Colonic mucosa (tissue), 4 donors: ENCODE measurements around the gene ANKRD53. TPM values are rescaled to one million over a fixed set of nuclear protein-coding genes. Genes with fewer than 3 reads are reported as not detected.
"Not testable (repeated sequence)": the region's sequence is repeated elsewhere in the genome, so short reads cannot be mapped to it uniquely, and the experiment has no call there.

Experiments used
- DNase-seq: peaks from one replicate; pipeline ENCODE4 v3.0.0-alpha.2; 2020
- H3K27ac ChIP-seq: fragments of 200-600 bp; one replicate; pipeline ENCODE4 v1.8.0; 2021
- H3K27me3 ChIP-seq: fragments of 200-600 bp; one replicate; pipeline ENCODE4 v1.8.0; 2021
- H3K36me3 ChIP-seq: fragments of 200-600 bp; one replicate; pipeline ENCODE4 v1.8.0; 2021
- H3K4me1 ChIP-seq: fragments of 200-600 bp; one replicate; pipeline ENCODE4 v1.8.0; 2021; ENCODE audit warnings: mild to moderate bottlenecking
- H3K4me3 ChIP-seq: fragments of 200-600 bp; one replicate; pipeline ENCODE4 v1.8.0; 2021
- H3K9ac ChIP-seq, 2 donors: one replicate each; pipeline ENCODE4 v1.7.0; 2013; ENCODE audit warnings: control low read depth in 2 of 2, low read depth in 2 of 2, low read length in 2 of 2
- H3K9me3 ChIP-seq: fragments of 200-600 bp; one replicate; pipeline ENCODE4 v1.8.0; 2021
- intact Hi-C: fragments of 100-400 bp; cut with DNase I; formaldehyde crosslinking; loops from one replicate; pipeline ENCODE4 v1.14.1; 2022
- total RNA-seq, 2 donors: library from RNA; stranded (reverse); fragmentation: NEBNext Ultra II Directional in 1 of 2; extraction: Animal tissue kit (Norgen Biotek cat#: 25700) in 1 of 2; gene quantifications; one replicate each; pipeline ENCODE4 v1.2.1, GENCODE V29; 2021
- TF ChIP-seq, protein P1 (sequence below): fragments of 200-600 bp; IDR thresholded peaks from one replicate; pipeline ENCODE4 v1.8.0; 2022; ENCODE audit warnings: antibody characterized with exemption, mild to moderate bottlenecking
- donor health status: healthy.
- donor health status: DM: no; HTN: no; CAD: no.
- donor health status: DM: no; HTN: no; CAD: no.

The ANKRD53 gene
- total RNA-seq, 2 donors from 2014 or later, result 0.40 TPM; not detected in 1

DNA sequence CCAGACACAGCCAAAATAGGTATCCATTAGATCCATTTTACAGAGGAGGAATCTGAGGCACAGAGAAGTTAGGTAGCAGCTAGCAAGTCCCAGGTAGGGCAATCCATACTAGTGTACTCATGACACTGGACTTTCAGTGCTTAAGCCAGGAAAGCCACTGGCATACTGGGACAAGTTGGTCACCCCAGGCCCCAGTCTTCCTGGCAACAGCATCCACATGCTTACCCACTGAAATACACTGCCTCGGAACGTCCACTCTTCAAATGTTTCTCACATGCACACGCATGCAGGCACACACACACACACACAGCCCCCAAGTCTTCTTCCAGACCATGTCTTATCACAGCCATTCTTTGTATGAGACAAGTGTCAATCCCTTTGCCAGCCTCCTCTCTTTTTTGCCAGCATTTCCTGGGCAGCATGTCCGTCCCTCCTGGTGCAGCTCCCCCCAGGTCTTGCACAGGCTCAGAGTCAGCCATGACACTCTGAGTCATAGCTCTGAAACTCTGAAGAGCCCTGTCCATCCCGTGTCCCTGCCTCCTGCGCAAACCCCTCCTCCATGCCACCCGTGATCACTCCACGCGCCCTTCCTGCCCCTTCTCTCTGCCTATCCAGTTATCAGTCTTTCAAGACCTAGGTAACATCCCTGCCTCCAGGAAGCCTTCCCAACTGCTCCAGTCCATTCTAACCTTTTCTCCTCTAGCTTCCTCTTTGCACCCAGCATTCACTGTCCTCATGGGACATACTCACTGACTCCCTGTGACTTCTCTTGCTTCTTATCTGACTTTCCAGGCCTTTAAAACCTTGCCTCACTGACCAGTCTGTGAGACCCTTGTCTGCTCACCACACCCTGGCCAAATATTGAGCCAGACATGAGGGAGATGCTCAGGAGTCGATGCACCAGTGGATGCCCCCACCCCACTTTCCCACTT lies 27.1 kb downstream of the ANKRD53 start:
- TF ChIP-seq, protein P1, sequence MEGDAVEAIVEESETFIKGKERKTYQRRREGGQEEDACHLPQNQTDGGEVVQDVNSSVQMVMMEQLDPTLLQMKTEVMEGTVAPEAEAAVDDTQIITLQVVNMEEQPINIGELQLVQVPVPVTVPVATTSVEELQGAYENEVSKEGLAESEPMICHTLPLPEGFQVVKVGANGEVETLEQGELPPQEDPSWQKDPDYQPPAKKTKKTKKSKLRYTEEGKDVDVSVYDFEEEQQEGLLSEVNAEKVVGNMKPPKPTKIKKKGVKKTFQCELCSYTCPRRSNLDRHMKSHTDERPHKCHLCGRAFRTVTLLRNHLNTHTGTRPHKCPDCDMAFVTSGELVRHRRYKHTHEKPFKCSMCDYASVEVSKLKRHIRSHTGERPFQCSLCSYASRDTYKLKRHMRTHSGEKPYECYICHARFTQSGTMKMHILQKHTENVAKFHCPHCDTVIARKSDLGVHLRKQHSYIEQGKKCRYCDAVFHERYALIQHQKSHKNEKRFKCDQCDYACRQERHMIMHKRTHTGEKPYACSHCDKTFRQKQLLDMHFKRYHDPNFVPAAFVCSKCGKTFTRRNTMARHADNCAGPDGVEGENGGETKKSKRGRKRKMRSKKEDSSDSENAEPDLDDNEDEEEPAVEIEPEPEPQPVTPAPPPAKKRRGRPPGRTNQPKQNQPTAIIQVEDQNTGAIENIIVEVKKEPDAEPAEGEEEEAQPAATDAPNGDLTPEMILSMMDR, result no peak
- H3K36me3 ChIP-seq, result no peaks in the 10 kb centered on the region
- H3K9ac ChIP-seq, result no peak overlapping the region
- no peak for DNase-seq
- no peak overlapping the region for H3K4me3 ChIP-seq
- no peaks in the 10 kb centered on the region for H3K9me3 ChIP-seq
- H3K27me3 ChIP-seq, result no peaks in the 10 kb centered on the region
- no peak overlapping the region for H3K27ac ChIP-seq
- intact Hi-C loops, result no loop called here
- no peaks in the 10 kb centered on the region for H3K4me1 ChIP-seq

DNA sequence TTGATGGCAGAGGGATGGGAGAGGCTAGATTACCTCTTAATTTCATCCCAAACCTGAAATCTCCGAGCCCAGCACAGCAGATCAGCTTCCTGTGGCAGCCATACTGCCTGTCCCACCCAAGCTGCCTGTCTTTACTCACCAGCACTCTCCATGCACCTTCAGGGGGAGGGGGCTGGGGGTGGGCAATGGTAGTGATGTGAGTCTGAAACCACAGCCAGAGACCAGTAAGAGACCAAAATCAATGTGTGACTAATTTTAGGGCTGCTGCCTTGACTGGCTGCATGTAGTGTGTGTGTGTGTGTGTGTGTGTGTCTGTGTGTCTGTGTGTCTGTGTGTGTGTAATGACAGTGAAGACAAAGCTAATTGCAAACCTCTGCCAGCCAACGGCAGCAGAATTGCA lies 27.9 kb downstream of the ANKRD53 start:
- Histone ChIP-seq H3K27me3 (no peaks in the 10 kb centered on the region), H3K9ac (no peak overlapping the region), H3K4me1 (no peaks in the 10 kb centered on the region), H3K27ac (no peak overlapping the region), H3K9me3 (no peaks in the 10 kb centered on the region), H3K36me3 (no peaks in the 10 kb centered on the region), H3K4me3 (no peak overlapping the region)
- no peak for DNase-seq
- TF ChIP-seq, protein P1, result no peak
- intact Hi-C loops, result no loop called here

- Histone ChIP-seq H3K4me3 (no peak overlapping the region), H3K36me3 (no peaks in the 10 kb centered on the region), H3K9me3 (no peaks in the 10 kb centered on the region), H3K27me3 (no peaks in the 10 kb centered on the region), H3K9ac (no peak overlapping the region), H3K27ac (no peak overlapping the region), H3K4me1 (no peaks in the 10 kb centered on the region)
- TF ChIP-seq, protein P1, result no peak
- no peak for DNase-seq
- intact Hi-C loops, result no loop called here
Measured at GRCh38 chr2:71006955-71007799, 28.7 kb downstream of the ANKRD53 start.

DNA sequence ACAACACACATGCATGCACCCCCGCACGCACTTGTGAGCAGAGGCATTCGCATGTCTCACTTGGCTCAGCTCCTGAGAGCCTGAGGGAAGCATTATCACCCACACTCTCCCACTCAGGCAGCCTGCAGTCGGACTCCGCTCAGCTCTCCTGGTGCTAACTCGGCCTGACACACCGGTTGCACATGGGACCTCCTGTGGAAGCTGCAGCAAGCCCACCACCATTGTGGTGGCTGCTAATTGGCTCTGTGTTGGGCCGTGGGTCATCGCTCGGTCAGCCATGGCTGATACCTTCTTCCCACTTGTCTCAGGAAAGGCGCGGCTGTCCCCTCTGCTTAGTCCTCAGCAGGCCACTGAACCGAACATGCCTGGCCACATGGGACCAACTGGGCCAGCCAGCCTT lies 29.9 kb downstream of the ANKRD53 start:
- Histone ChIP-seq H3K9ac (no peak overlapping the region), H3K4me1 (no peaks in the 10 kb centered on the region), H3K4me3 (no peak overlapping the region), H3K27me3 (no peaks in the 10 kb centered on the region), H3K36me3 (no peaks in the 10 kb centered on the region), H3K27ac (no peak overlapping the region), H3K9me3 (no peaks in the 10 kb centered on the region)
- TF ChIP-seq, protein P1, result no peak
- DNase-seq, result no peak
- intact Hi-C loops, result no loop called here

GRCh38 chr2:71011786-71012185 lies 33.4 kb downstream of the ANKRD53 start:
- H3K9me3 ChIP-seq, H3K27ac ChIP-seq, DNase-seq, intact Hi-C loops, H3K27me3 ChIP-seq, H3K9ac ChIP-seq, H3K36me3 ChIP-seq, H3K4me1 ChIP-seq, H3K4me3 ChIP-seq: not testable (repeated sequence)
